ENCODE data around the gene CRAT. TPM values are rescaled to one million over a fixed set of nuclear protein-coding genes. Genes with fewer than 3 reads are reported as not detected.

The CRAT gene
- total and polyA plus RNA-seq, 2 experiments from 2014 or later, result 4.6 to 9.9 TPM

- Mint-ChIP-seq H3K4me3 (peak overlapping the region; percentile 18; the same call in 2 of the 3 replicates), H3K27me3 (ENCODE audit: insufficient read depth, low read depth, poor library complexity) (peaks cover 8% of the 10 kb centered on the region), H3K9me3 (no peaks in the 10 kb centered on the region), H3K36me3 (ENCODE audit: low read depth) (peaks cover 66% of the 10 kb centered on the region), H3K4me1 (peaks cover 22% of the 10 kb centered on the region), H3K27ac (peak overlapping the region; percentile 93)
- TF ChIP-seq NANOG (IDR thresholded peaks at IDR 0.05; ENCODE audit: borderline replicate concordance) (no peak), ZNF462 (CRISPR knock-in tag; IDR thresholded peaks at IDR 0.05) (peak; percentile 70)
- Histone ChIP-seq H4K20me1 (replicated peaks; ENCODE audit: insufficient read depth) (0 out of 2 replicates have a peak, but pooled peaks cover 2% of the 10 kb centered on the region), H3K4me1 (ENCODE audit: insufficient read depth) (peaks cover 16% of the 10 kb centered on the region), H3K4me3 (no peak overlapping the region), H3K27ac (ENCODE audit: low read depth) (peak overlapping the region; percentile 77), H3K36me3 (ENCODE audit: insufficient read depth) (peaks cover 17% of the 10 kb centered on the region), H3K9me2 (ENCODE audit: insufficient read depth) (no peaks in the 10 kb centered on the region), H3K4me2 (peak overlapping the region; percentile 41), H3F3A (replicated peaks; ENCODE audit: low read depth) (peaks cover 10% of the 10 kb centered on the region; the same call in 1 of the 2 replicates), H2AFZ (no peak overlapping the region), H3K79me2 (replicated peaks; ENCODE audit: insufficient read depth) (peaks cover 22% of the 10 kb centered on the region; the same call in 1 of the 2 replicates), H3K27me3 (ENCODE audit: insufficient read depth) (no peaks in the 10 kb centered on the region)
- ATAC-seq (peak; percentile 94), DNase-seq (ENCODE audit: low spot score) (peak; percentile 77)
Measured at GRCh38 chr9:129126749-129127618, 16.4 kb upstream of the CRAT start.

GRCh38 chr9:129125478-129125877, 14.9 kb upstream of the CRAT start:
- DNase-seq (ENCODE audit: low spot score) (no peak), ATAC-seq (no peak)
- no peaks in the 10 kb centered on the region for H3K9me3 Mint-ChIP-seq
- peak overlapping the region; percentile 48; the same call in 1 of the 2 replicates for H3K27ac Mint-ChIP-seq
- no peaks in the 10 kb centered on the region for H3K27me3 ChIP-seq (ENCODE audit: insufficient read depth)
- H3F3A ChIP-seq (replicated peaks; ENCODE audit: low read depth), result peaks cover 5% of the 10 kb centered on the region; the same call in 1 of the 2 replicates
- H3K27ac ChIP-seq (ENCODE audit: low read depth), result peak overlapping the region; percentile 59; the same call in 1 of the 2 replicates
- H3K4me1 Mint-ChIP-seq, result peaks cover 19% of the 10 kb centered on the region
- H2AFZ ChIP-seq, result no peak overlapping the region
- H3K4me3 Mint-ChIP-seq, result no peak overlapping the region
- H3K27me3 Mint-ChIP-seq (ENCODE audit: insufficient read depth, low read depth, poor library complexity), result peaks cover 9% of the 10 kb centered on the region
- peaks cover 16% of the 10 kb centered on the region for H3K4me1 ChIP-seq (ENCODE audit: insufficient read depth)
- peaks cover 67% of the 10 kb centered on the region for H3K36me3 Mint-ChIP-seq (ENCODE audit: low read depth)
- no peaks in the 10 kb centered on the region for H3K9me2 ChIP-seq (ENCODE audit: insufficient read depth)
- H3K4me3 ChIP-seq, result no peak overlapping the region
- H3K36me3 ChIP-seq (ENCODE audit: insufficient read depth), result peaks cover 15% of the 10 kb centered on the region
- no peaks in the 10 kb centered on the region for H4K20me1 ChIP-seq (replicated peaks; ENCODE audit: insufficient read depth)
- peaks cover 25% of the 10 kb centered on the region; the same call in 1 of the 2 replicates for H3K79me2 ChIP-seq (replicated peaks; ENCODE audit: insufficient read depth)
- H3K4me2 ChIP-seq, result no peak overlapping the region
- TF ChIP-seq REST (IDR thresholded peaks at IDR 0.05; ENCODE audit: unreplicated experiment) (no peak), ZNF114 (CRISPR knock-in tag; IDR thresholded peaks at IDR 0.05) (no peak), JUNB (IDR thresholded peaks at IDR 0.05; ENCODE audit: unreplicated experiment) (no peak), EZH2phosphoT487 (IDR thresholded peaks at IDR 0.05; ENCODE audit: unreplicated experiment) (no peak)

Measured in GM23338 (cell line).